Stomach (tissue), 4 donors: Measurements from ENCODE around the gene SLC22A4.

Experiments
- POLR2AphosphoS5 ChIP-seq, 3 donors: sonication (generic); formaldehyde crosslinking; IDR thresholded peaks; one replicate each; pipeline ENCODE4 v1.6.1; 2016; ENCODE audit warnings: antibody characterized with exemption in 3 of 3
- TF ChIP-seq, protein P1 (sequence below), 7 experiments: fragments of 450-650 bp in 4 of 7; fragments of 200-600 bp in 3 of 7; sonication (generic) in 3 of 7; IDR thresholded peaks; one replicate each; pipeline ENCODE4 v1.5.1; 2016 to 2019; ENCODE audit warnings: antibody characterized with exemption in 7 of 7, control low read depth in 2 of 7, mild to moderate bottlenecking in 1 of 7

DNA sequence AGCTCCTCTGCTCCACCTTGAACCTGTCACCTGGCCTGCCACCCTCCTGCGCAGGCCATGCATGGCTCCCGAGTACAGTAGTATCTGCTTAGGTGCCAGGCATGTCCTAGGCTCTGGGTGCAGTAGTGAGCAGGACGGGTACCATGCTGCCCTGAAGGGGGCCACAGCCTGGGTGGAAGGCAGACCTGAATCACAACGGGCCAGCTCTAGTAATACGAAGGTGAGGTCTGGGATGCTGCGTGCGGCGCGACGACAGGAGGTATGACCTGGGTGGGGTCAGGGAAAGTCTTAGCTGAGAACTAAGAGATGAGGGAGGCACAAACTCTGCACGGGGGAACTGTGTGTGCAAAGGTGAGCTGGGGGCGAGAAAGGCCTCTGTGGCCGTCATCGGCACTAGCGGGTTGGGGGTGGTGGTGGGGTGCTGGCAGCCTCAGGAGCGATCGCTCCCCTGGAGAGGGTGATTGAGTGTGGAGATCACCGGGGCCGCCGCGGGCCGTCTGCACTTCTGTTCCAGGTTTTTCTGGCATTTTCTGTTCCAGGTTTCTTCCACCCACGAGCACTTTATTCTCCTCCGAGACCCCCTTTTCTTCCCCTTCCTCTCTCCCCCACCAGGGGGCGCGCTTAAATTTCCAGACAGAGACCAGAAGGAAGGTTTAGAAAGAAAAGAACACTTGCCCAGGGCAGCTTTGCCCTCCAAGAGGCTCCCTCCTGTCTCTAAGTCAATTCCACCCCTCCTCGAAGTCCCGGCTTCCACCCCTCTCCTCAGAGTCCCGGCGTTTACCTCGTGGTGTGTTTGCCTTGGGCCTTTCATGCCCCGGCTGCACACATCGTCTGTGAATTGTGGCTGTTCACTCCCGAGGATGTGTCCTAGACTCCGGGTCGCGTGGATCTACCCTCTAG is 21.6 kb upstream of the SLC22A4 start:
- TF ChIP-seq, protein P1, sequence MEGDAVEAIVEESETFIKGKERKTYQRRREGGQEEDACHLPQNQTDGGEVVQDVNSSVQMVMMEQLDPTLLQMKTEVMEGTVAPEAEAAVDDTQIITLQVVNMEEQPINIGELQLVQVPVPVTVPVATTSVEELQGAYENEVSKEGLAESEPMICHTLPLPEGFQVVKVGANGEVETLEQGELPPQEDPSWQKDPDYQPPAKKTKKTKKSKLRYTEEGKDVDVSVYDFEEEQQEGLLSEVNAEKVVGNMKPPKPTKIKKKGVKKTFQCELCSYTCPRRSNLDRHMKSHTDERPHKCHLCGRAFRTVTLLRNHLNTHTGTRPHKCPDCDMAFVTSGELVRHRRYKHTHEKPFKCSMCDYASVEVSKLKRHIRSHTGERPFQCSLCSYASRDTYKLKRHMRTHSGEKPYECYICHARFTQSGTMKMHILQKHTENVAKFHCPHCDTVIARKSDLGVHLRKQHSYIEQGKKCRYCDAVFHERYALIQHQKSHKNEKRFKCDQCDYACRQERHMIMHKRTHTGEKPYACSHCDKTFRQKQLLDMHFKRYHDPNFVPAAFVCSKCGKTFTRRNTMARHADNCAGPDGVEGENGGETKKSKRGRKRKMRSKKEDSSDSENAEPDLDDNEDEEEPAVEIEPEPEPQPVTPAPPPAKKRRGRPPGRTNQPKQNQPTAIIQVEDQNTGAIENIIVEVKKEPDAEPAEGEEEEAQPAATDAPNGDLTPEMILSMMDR (IDR thresholded peaks at IDR 0.05), result peak in 6 of 7 experiments; percentile 25 to 94 (median 79)
- no peak for TF ChIP-seq POLR2AphosphoS5 (IDR thresholded peaks at IDR 0.05)
